SH-SY5Y (cell line): ENCODE data around the gene DCN.

ENCODE experiments used
- GATA2 ChIP-seq: IDR thresholded peaks from 2 replicates; pipeline ENCODE4 v1.6.1; 2011; ENCODE audit warnings: mild to moderate bottlenecking, low read depth, low read length
- GATA3 ChIP-seq: IDR thresholded peaks from 2 replicates; pipeline ENCODE4 v1.6.1; 2011; ENCODE audit warnings: low read depth, mild to moderate bottlenecking, low read length, moderate library complexity

DNA sequence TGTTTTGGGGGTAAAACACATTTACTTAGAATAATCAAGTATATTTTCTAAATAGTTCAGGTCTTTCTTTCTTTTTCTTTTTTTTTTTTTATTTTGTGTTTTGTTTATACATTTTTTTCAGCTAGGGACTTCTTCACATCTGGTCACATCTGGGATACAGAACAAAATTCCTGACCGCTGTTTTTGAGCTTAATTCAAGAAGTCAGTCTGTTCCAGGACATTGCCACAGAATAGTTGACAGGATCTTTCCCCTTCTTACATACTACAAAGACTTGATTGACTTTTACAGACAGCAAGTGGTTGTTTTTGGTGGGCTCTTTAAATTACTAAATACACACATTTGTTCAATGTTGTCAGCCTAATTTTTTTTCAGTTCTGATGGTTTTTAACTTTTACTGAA, 41.8 kb upstream of the DCN start:
- TF ChIP-seq GATA2 (no peak), GATA3 (no peak)
